IMR-90 (cell line): ENCODE results near the gene ARMC9. TPM values are rescaled to one million over a fixed set of nuclear protein-coding genes. Genes with fewer than 3 reads are reported as not detected.

Source experiments
- ATAC-seq: fragments of 200-7000 bp; cut with Tn5 transposase; 2 replicates; pipeline ENCODE4 v1.9.1; 2020; ENCODE audit warnings: low read depth, mild to moderate bottlenecking, moderate library complexity
- BruUV-seq: library from RNA; stranded (reverse); fragments of 400-500 nt; replicated peaks from 2 replicates; lab custom pipeline; 2021; lab: Mats Ljungman, UMichigan
- CTCF ChIA-PET: fragments of 300-600 bp; formaldehyde crosslinking; extraction: SDS; loops from one replicate; lab custom pipeline; 2021; ENCODE audit warnings: antibody characterized with exemption; lab: Yijun Ruan, JAX
- POLR2A ChIA-PET: fragments of 300-600 bp; sonication (Branson Sonifier 250); formaldehyde crosslinking; loops from one replicate; lab custom pipeline; 2022; ENCODE audit warnings: antibody characterized with exemption; ENCODE audit not compliant: unreplicated experiment; lab: Charles Lee
- DNase-seq: peaks from one replicate; pipeline ENCODE4 v3.0.0; 2013
- H2AFZ ChIP-seq: replicated peaks from 2 replicates; pipeline ENCODE3; 2013; ENCODE audit warnings: low read length, mild to moderate bottlenecking; ENCODE audit not compliant: poor library complexity
- H2AK5ac ChIP-seq: 2 replicates; pipeline ENCODE4 v1.6.1; 2013; ENCODE audit warnings: low read depth, low read length, inconsistent platforms
- H2AK9ac ChIP-seq: replicated peaks from 2 replicates; pipeline ENCODE3; 2013; ENCODE audit warnings: mild to moderate bottlenecking, low read depth, low read length, moderate library complexity; ENCODE audit not compliant: poor library complexity
- H2BK120ac ChIP-seq: 2 replicates; pipeline ENCODE4 v1.6.1; 2013; ENCODE audit warnings: low read depth, low read length, inconsistent platforms
- H2BK15ac ChIP-seq: 3 replicates; pipeline ENCODE4 v1.6.1; 2013; ENCODE audit warnings: low read depth, low read length, inconsistent platforms
- H2BK20ac ChIP-seq: 2 replicates; pipeline ENCODE4 v1.6.1; 2013; ENCODE audit warnings: low read depth, mild to moderate bottlenecking, inconsistent platforms, low read length, moderate library complexity
- H2BK5ac ChIP-seq: 2 replicates; pipeline ENCODE4 v1.6.1; 2013; ENCODE audit warnings: mild to moderate bottlenecking, low read depth, low read length, inconsistent platforms; ENCODE audit not compliant: poor library complexity, severe bottlenecking
- H3K14ac ChIP-seq: replicated peaks from 2 replicates; pipeline ENCODE4 v1.6.1; 2013; ENCODE audit warnings: low read depth, low read length, inconsistent platforms
- H3K18ac ChIP-seq: 2 replicates; pipeline ENCODE4 v1.6.1; 2013; ENCODE audit warnings: low read depth, low read length, control low read depth
- H3K23ac ChIP-seq: 2 replicates; pipeline ENCODE4 v1.6.1; 2013; ENCODE audit warnings: low read depth, low read length, inconsistent platforms
- H3K27ac ChIP-seq: 2 replicates; pipeline ENCODE4 v1.5.1; 2013; ENCODE audit warnings: mild to moderate bottlenecking, control low read depth, low read length; ENCODE audit not compliant: insufficient read depth
- H3K27me3 ChIP-seq: 2 replicates; pipeline ENCODE4 v1.6.1; 2013; ENCODE audit warnings: low read length; ENCODE audit not compliant: control insufficient read depth, insufficient read depth
- H3K36me3 ChIP-seq: 2 replicates; pipeline ENCODE4 v1.6.1; 2013; ENCODE audit warnings: low read length, mixed read lengths; ENCODE audit not compliant: control insufficient read depth, insufficient read depth
- H3K4ac ChIP-seq: 2 replicates; pipeline ENCODE4 v1.6.1; 2013; ENCODE audit warnings: low read depth, low read length, inconsistent platforms
- H3K4me1 ChIP-seq: 2 replicates; pipeline ENCODE4 v1.6.1; 2013; ENCODE audit warnings: low read length, mixed read lengths; ENCODE audit not compliant: control insufficient read depth, insufficient read depth
- H3K4me2 ChIP-seq: 2 replicates; pipeline ENCODE4 v1.6.1; 2013; ENCODE audit warnings: low read depth, mild to moderate bottlenecking, control low read depth, low read length, moderate library complexity
- H3K4me3 ChIP-seq: 2 replicates; pipeline ENCODE4 v1.5.1; 2013; ENCODE audit warnings: low read depth, mild to moderate bottlenecking, control low read depth, low read length, moderate library complexity; ENCODE audit not compliant: insufficient read depth
- H3K56ac ChIP-seq: 2 replicates; pipeline ENCODE4 v1.6.1; 2013; ENCODE audit warnings: low read length, inconsistent platforms; ENCODE audit not compliant: insufficient read depth; ENCODE audit errors: extremely low read depth
- H3K79me1 ChIP-seq, 2 experiments: 2 replicates each; pipeline ENCODE4 v1.6.1; 2013; ENCODE audit warnings: low read length in 2 of 2, inconsistent platforms in 1 of 2, low read depth in 1 of 2
- H3K9ac ChIP-seq: 2 replicates; pipeline ENCODE4 v1.6.1; 2013; ENCODE audit warnings: low read depth, low read length, control low read depth
- H3K9me1 ChIP-seq: 2 replicates; pipeline ENCODE4 v1.6.1; 2013; ENCODE audit warnings: low read length, inconsistent platforms; ENCODE audit not compliant: insufficient read depth
- H3K9me3 ChIP-seq: 2 replicates; pipeline ENCODE4 v1.6.1; 2013; ENCODE audit warnings: low read length; ENCODE audit not compliant: control insufficient read depth, insufficient read depth
- H4K20me1 ChIP-seq: 2 replicates; pipeline ENCODE4 v1.6.1; 2013; ENCODE audit warnings: low read length, inconsistent platforms; ENCODE audit not compliant: insufficient read depth
- H4K5ac ChIP-seq: 2 replicates; pipeline ENCODE4 v1.6.1; 2013; ENCODE audit warnings: mild to moderate bottlenecking, low read depth, low read length, control low read depth
- H4K8ac ChIP-seq, 2 experiments: 2 replicates each; pipeline ENCODE4 v1.6.1; 2013; ENCODE audit warnings: low read depth in 2 of 2, low read length in 2 of 2, control low read depth in 1 of 2, inconsistent platforms in 1 of 2
- H4K91ac ChIP-seq: 2 replicates; pipeline ENCODE4 v1.6.1; 2013; ENCODE audit warnings: low read depth, low read length, inconsistent platforms; ENCODE audit not compliant: insufficient read depth
- BHLHE40 ChIP-seq: fragments of 150-350 bp; IDR thresholded peaks from 2 replicates; pipeline ENCODE4 v1.6.1; 2016; ENCODE audit warnings: mild to moderate bottlenecking, low read depth, low read length
- CHD1 ChIP-seq: IDR thresholded peaks from 2 replicates; pipeline ENCODE4 v1.6.1; 2012; ENCODE audit warnings: low read depth, low read length, improper control_type of control experiment
- ELK1 ChIP-seq: fragments of 150-350 bp; IDR thresholded peaks from 2 replicates; pipeline ENCODE4 v1.6.1; 2016; ENCODE audit warnings: low read depth, mild to moderate bottlenecking, low read length, moderate library complexity, borderline replicate concordance
- FOS ChIP-seq: fragments of 150-350 bp; IDR thresholded peaks from 2 replicates; pipeline ENCODE4 v1.6.1; 2016; ENCODE audit warnings: low read depth, low read length
- MAFK ChIP-seq: IDR thresholded peaks from 2 replicates; pipeline ENCODE4 v1.6.1; 2012; ENCODE audit warnings: low read depth, low read length, improper control_type of control experiment
- MAZ ChIP-seq: IDR thresholded peaks from 2 replicates; pipeline ENCODE4 v1.6.1; 2012; ENCODE audit warnings: low read depth, mild to moderate bottlenecking, low read length, improper control_type of control experiment, moderate library complexity, borderline replicate concordance
- MXI1 ChIP-seq: IDR thresholded peaks from 2 replicates; pipeline ENCODE4 v1.6.1; 2012; ENCODE audit warnings: low read depth, mild to moderate bottlenecking, low read length, moderate library complexity, borderline replicate concordance
- NFE2L2 ChIP-seq: fragments of 150-350 bp; IDR thresholded peaks from 2 replicates; pipeline ENCODE4 v1.6.1; 2016; ENCODE audit warnings: low read depth, mild to moderate bottlenecking, low read length
- RAD21 ChIP-seq: IDR thresholded peaks from 2 replicates; pipeline ENCODE4 v1.6.1; 2012; ENCODE audit warnings: low read length, improper control_type of control experiment
- RCOR1 ChIP-seq: IDR thresholded peaks from 2 replicates; pipeline ENCODE4 v1.6.1; 2012; ENCODE audit warnings: mild to moderate bottlenecking, low read length, improper control_type of control experiment; ENCODE audit not compliant: insufficient replicate concordance
- SMC3 ChIP-seq: fragments of 150-350 bp; IDR thresholded peaks from 2 replicates; pipeline ENCODE4 v1.6.1; 2016; ENCODE audit warnings: low read depth, mild to moderate bottlenecking, antibody characterized with exemption, low read length, moderate library complexity
- USF2 ChIP-seq: fragments of 150-350 bp; IDR thresholded peaks from 2 replicates; pipeline ENCODE4 v1.6.1; 2017; ENCODE audit warnings: mild to moderate bottlenecking, antibody characterized with exemption, low read length, low read depth
- WGBS, 2 experiments: methylation state at CpG; one replicate each; pipeline versions ENCODE4 v1.1.5 to v1.1.7; 2013; ENCODE audit warnings: missing lambda C conversion rate in 2 of 2; ENCODE audit not compliant: insufficient read length in 1 of 2; ENCODE audit errors: extremely low coverage in 2 of 2; 5-methylcytosine and 5-hydroxymethylcytosine counted together
- dilution Hi-C: fragments of 300-500 bp; cut with HindIII; formaldehyde crosslinking; loops from one replicate; pipeline ENCODE4 v1.14.3; 2018; ENCODE audit warnings: low sequenced_read_pairs; ENCODE audit not compliant: unreplicated experiment
- in situ Hi-C: fragments of 300-500 bp; cut with MboI; formaldehyde crosslinking; loops from 3 replicates; pipeline ENCODE4 v1.14.3; 2019; ENCODE audit warnings: low sequenced_read_pairs, inconsistent platforms, mixed read lengths
- intact Hi-C: fragments of 100-400 bp; cut with micrococcal nuclease; formaldehyde crosslinking; loops from 2 replicates; pipeline ENCODE4 v1.10.0; 2022
- polyA plus RNA-seq, 3 experiments: library from polyadenylated mRNA; depleted of rRNA; stranded (reverse); fragments of >200 nt; gene quantifications; 2 replicates each; pipeline ENCODE4 v1.2.3, GENCODE V29; 2012; ENCODE audit warnings: low replicate concordance in 1 of 3
- total RNA-seq: library from RNA; depleted of rRNA; stranded (reverse); fragments of >200 nt; gene quantifications from 2 replicates; pipeline ENCODE4 v1.2.3, GENCODE V29; 2012
- TF ChIP-seq, protein P1 (sequence below): conservative IDR thresholded peaks from 2 replicates; pipeline ENCODE4 v1.5.1; 2012; ENCODE audit warnings: mild to moderate bottlenecking, low read depth, low read length, improper control_type of control experiment

The ARMC9 gene
- total and polyA plus RNA-seq, 2 of the 4 experiments (the other 2 are of a cell fraction): 36.0 to 46.6 TPM

GRCh38 chr2:231355508-231356465 is 157.4 kb downstream of the ARMC9 start:
- H3K36me3 ChIP-seq: peaks cover 5% of the 10 kb centered on the region; the same call in 1 of the 2 replicates
- in situ Hi-C loops: no loop called here
- H3K79me1 ChIP-seq: no peaks in the 10 kb centered on the region; a peak in 1 of 4 replicates
- no peak overlapping the region for H4K5ac ChIP-seq
- H2BK15ac ChIP-seq: no peak overlapping the region
- H3K27me3 ChIP-seq: no peaks in the 10 kb centered on the region
- H3K56ac ChIP-seq: no peak overlapping the region
- H3K9me3 ChIP-seq: no peaks in the 10 kb centered on the region
- 43% methylated on average over 5 of the region's 28 CpGs; no CpG with 5 or more reads in 1 of the 2 experiments for WGBS, 2 experiments
- peaks cover 7% of the 10 kb centered on the region; the same call in 1 of the 2 replicates for H3K9me1 ChIP-seq
- dilution Hi-C loops: no loop called here
- H3K4ac ChIP-seq: no peak overlapping the region
- H2BK5ac ChIP-seq: no peak overlapping the region
- H3K14ac ChIP-seq: no peak overlapping the region
- no peaks in the 10 kb centered on the region for H4K20me1 ChIP-seq
- ATAC-seq (no peak), DNase-seq (no peak)
- BruUV-seq: no TSS peak
- no peak overlapping the region for H2BK120ac ChIP-seq
- H3K18ac ChIP-seq: no peak overlapping the region
- H2AFZ ChIP-seq: peak overlapping the region; percentile 8
- no peak overlapping the region for H3K9ac ChIP-seq
- no peaks in the 10 kb centered on the region for H3K4me1 ChIP-seq
- CTCF ChIA-PET: interaction anchor here (1.0 kb wide), 1 partner anchor 59 kb away, joined by 3 read pairs; no protein-coding TSS in a partner anchor
- no peak overlapping the region for H2AK9ac ChIP-seq
- no peak overlapping the region for H3K27ac ChIP-seq
- no peak overlapping the region for H3K4me3 ChIP-seq
- intact Hi-C loops: no loop called here
- H4K8ac ChIP-seq: no peak overlapping the region
- no peak overlapping the region for H4K91ac ChIP-seq
- no peak overlapping the region for H3K4me2 ChIP-seq
- no peak overlapping the region for H2AK5ac ChIP-seq
- no peak overlapping the region for H3K23ac ChIP-seq
- no peak overlapping the region for H2BK20ac ChIP-seq
- POLR2A ChIA-PET: no interaction called here
- no peak for TF ChIP-seq SMC3
- TF ChIP-seq BHLHE40: no peak
- TF ChIP-seq NFE2L2: no peak
- TF ChIP-seq ELK1: no peak
- no peak for TF ChIP-seq RAD21
- no peak for TF ChIP-seq FOS
- TF ChIP-seq, protein P1, sequence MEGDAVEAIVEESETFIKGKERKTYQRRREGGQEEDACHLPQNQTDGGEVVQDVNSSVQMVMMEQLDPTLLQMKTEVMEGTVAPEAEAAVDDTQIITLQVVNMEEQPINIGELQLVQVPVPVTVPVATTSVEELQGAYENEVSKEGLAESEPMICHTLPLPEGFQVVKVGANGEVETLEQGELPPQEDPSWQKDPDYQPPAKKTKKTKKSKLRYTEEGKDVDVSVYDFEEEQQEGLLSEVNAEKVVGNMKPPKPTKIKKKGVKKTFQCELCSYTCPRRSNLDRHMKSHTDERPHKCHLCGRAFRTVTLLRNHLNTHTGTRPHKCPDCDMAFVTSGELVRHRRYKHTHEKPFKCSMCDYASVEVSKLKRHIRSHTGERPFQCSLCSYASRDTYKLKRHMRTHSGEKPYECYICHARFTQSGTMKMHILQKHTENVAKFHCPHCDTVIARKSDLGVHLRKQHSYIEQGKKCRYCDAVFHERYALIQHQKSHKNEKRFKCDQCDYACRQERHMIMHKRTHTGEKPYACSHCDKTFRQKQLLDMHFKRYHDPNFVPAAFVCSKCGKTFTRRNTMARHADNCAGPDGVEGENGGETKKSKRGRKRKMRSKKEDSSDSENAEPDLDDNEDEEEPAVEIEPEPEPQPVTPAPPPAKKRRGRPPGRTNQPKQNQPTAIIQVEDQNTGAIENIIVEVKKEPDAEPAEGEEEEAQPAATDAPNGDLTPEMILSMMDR: no peak
- TF ChIP-seq CHD1: no peak
- no peak for TF ChIP-seq RCOR1
- TF ChIP-seq MXI1: no peak
- TF ChIP-seq MAFK: no peak
- TF ChIP-seq MAZ: no peak
- no peak for TF ChIP-seq USF2
